Measurements from ENCODE around the gene PPDPF.
A peak's percentile ranks its signal among the peaks of the same experiment; 100 is the strongest.
"Not testable (repeated sequence)": the region's sequence is repeated elsewhere in the genome, so short reads cannot be mapped to it uniquely, and the experiment has no call there.

The PPDPF gene

GRCh38 chr20:63501818-63502670 is 18.5 kb upstream of the PPDPF start:
- no peak for DNase-seq

- no peak for DNase-seq
Observed at GRCh38 chr20:63502671-63503172, 17.8 kb upstream of the PPDPF start.

GRCh38 chr20:63503524-63503923 is 17.0 kb upstream of the PPDPF start:
- DNase-seq, result no peak

GRCh38 chr20:63504642-63505041 is 15.9 kb upstream of the PPDPF start:
- DNase-seq, result no peak

GRCh38 chr20:63505281-63505680 is 15.3 kb upstream of the PPDPF start:
- no peak for DNase-seq

- no peak for DNase-seq
Observed at GRCh38 chr20:63505723-63506122, 14.8 kb upstream of the PPDPF start.

- no peak for DNase-seq
Observed at GRCh38 chr20:63507083-63507743, 13.4 kb upstream of the PPDPF start.

- no peak for DNase-seq
Observed at GRCh38 chr20:63508072-63508768, 12.3 kb upstream of the PPDPF start.

GRCh38 chr20:63509088-63509564 is 11.4 kb upstream of the PPDPF start:
- DNase-seq, result no peak

- no peak for DNase-seq
Observed at GRCh38 chr20:63513207-63513606, 7.4 kb upstream of the PPDPF start.

- DNase-seq, result not testable (repeated sequence)
Observed at GRCh38 chr20:63514520-63514919, 6.0 kb upstream of the PPDPF start.

GRCh38 chr20:63517376-63518309 is 2.9 kb upstream of the PPDPF start:
- no peak for DNase-seq

- no peak for DNase-seq
Observed at GRCh38 chr20:63518351-63518861, 2.2 kb upstream of the PPDPF start.

GRCh38 chr20:63518946-63519667 is 1.5 kb upstream of the PPDPF start:
- no peak for DNase-seq

- DNase-seq, result no peak
Observed at GRCh38 chr20:63519668-63520503, 679 bp upstream of the PPDPF start.

GRCh38 chr20:63520934-63521601 is 503 bp downstream of the PPDPF start:
- DNase-seq, result peak; percentile 44 to 54

- no peak for DNase-seq
Observed at GRCh38 chr20:63521602-63522001, 1.0 kb downstream of the PPDPF start.

- no peak for DNase-seq
Observed at GRCh38 chr20:63522091-63522868, 1.7 kb downstream of the PPDPF start.

Data from AML-193 (cell line).